SHP77 treated with DMSO at 0.1 percent for 48 hours (cell line): ENCODE results near the gene SETD1A.
A peak's percentile ranks its signal among the peaks of the same experiment; 100 is the strongest.
"Not testable (repeated sequence)": the region's sequence is repeated elsewhere in the genome, so short reads cannot be mapped to it uniquely, and the experiment has no call there.

Source experiments
- DNase-seq: peaks from one replicate; lab custom pipeline; 2025; lab: John Stamatoyannopoulos, UW

SETD1A gene

DNA sequence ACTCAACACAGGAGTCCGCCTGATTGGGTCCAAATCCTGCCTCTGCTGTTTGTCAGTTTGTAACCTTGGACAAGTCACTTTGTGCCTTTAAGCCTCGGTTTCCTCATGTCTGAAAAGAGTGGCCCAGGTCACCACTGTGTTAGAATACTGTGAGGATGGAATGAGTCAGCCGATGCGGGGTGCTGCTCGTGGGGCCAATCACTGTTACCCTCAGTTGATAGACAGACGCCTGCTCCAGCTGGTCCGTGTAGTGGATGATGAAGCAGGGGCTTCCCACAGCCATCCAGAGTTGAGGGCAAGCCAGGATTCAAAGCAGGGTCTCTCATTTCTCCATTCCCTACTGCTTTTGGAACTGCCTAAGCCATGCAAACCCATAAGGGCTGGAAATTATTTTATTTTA lies 28.4 kb upstream of the SETD1A start:
- no peak for DNase-seq

DNA sequence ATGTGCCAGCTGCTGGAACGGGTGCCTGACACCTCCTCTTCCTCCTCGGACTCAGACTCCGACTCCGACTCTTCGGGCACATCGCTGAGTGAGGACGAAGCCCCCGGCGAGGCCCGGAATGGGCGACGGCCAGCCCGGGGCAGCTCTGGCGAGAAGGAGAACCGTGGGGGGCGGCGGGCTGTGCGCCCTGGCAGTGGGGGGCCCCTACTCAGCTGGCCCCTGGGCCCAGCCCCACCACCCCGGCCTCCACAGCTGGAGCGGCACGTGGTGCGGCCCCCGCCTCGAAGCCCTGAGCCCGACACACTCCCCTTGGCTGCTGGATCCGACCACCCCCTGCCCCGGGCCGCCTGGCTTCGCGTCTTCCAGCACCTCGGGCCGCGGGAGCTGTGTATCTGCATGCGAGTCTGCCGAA lies 27.4 kb upstream of the SETD1A start:
- no peak for DNase-seq

- no peak for DNase-seq
Measured at GRCh38 chr16:30931068-30931650, 26.4 kb upstream of the SETD1A start.

GRCh38 chr16:30934827-30935557 lies 22.6 kb upstream of the SETD1A start:
- peak; percentile 66 for DNase-seq

DNA sequence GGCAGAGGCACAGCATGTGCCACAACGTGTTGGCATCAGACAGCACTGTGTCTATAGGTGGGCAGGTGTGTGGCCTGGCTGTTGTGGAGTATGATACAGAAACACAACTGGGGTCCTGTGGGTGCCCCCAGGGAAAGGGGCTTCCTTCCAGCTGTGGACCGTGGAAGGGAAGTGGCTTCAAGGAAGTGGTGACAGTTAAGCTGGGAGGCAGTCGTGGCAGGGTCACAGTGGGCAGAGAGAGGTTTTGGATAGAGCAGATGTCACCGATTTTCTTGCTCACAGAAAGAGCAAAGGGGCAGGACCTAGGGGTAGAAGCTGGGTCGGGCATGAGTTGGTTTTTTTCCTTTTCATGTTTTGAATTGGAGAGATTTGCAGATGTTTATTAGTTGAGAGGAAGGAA lies 19.9 kb upstream of the SETD1A start:
- DNase-seq = no peak

- DNase-seq = not testable (repeated sequence)
Measured at GRCh38 chr16:30939571-30939970, 18.0 kb upstream of the SETD1A start.

GRCh38 chr16:30941600-30942425 lies 15.7 kb upstream of the SETD1A start:
- peak; percentile 74 for DNase-seq

GRCh38 chr16:30942426-30942806 lies 15.1 kb upstream of the SETD1A start:
- no peak for DNase-seq

GRCh38 chr16:30944352-30944751 lies 13.2 kb upstream of the SETD1A start:
- no peak for DNase-seq

- no peak for DNase-seq
Measured at GRCh38 chr16:30946671-30947540, 10.6 kb upstream of the SETD1A start.

DNA sequence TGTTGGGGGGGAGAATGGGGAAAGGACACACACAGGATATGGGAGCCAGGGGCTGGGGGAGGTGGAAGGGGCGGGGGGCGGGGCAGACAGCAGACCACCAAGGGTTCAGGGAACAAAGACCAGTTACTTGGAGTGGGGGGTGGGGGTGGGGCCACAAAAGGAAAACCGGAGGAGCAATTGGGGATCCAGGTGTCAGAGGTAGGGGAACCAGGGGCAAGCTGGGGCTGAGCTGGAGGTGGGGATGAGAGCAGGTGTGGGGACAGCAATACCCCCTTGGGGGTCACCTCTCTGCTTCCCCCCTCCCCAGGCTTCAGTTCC lies 10.1 kb upstream of the SETD1A start:
- no peak for DNase-seq

GRCh38 chr16:30947859-30948666 lies 9.5 kb upstream of the SETD1A start:
- peak; percentile 45 for DNase-seq

DNA sequence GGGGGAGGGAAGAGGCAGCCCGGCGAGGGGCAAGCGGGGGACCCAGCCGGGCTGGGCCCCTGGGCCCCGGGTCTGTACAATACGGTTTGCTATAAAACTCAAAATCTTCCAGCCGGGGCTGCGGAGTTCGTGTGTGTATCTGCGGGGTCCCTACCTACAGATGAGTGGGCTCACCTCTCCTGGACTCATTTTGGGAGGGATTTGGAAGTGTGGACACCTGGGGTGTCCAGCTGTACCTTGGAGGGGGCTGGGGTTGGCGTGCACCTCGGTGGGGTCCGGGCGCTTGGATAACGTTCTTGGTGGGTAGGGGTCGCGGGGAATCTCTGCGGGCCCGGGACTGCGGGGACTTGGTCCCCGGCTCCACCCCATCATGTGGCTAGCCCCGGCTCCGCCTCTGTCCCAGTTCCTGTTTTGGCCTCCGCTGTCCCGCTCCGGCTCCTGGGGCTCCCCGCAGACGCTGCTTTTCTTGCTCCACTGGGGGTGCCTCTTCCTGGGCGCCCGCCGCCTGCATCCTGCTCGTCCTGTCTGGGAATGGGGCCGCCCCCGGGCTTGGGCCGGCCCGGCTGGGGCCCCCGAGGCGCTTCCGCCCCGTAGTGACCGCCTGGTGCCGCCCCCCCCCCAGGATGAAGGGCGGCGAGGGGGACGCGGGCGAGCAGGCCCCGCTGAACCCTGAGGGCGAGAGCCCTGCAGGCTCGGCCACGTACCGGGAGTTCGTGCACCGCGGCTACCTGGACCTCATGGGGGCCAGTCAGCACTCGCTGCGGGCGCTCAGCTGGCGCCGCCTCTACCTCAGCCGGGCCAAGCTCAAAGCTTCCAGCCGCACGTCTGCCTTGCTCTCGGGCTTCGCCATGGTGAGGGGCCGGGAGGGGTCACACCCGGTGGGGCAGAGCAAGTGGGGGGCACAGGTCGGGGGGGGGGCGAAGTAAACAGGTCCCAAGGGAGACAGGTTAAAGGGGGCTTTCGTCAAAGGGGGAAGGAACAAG lies 8.6 kb upstream of the SETD1A start, which contains the start of gene ORAI3:
TSS of gene ORAI3 (plus strand) at position 402 of the 983 bp plus-strand sequence. CDS start at position 624, 222 bp downstream.
- no peak for DNase-seq

DNA sequence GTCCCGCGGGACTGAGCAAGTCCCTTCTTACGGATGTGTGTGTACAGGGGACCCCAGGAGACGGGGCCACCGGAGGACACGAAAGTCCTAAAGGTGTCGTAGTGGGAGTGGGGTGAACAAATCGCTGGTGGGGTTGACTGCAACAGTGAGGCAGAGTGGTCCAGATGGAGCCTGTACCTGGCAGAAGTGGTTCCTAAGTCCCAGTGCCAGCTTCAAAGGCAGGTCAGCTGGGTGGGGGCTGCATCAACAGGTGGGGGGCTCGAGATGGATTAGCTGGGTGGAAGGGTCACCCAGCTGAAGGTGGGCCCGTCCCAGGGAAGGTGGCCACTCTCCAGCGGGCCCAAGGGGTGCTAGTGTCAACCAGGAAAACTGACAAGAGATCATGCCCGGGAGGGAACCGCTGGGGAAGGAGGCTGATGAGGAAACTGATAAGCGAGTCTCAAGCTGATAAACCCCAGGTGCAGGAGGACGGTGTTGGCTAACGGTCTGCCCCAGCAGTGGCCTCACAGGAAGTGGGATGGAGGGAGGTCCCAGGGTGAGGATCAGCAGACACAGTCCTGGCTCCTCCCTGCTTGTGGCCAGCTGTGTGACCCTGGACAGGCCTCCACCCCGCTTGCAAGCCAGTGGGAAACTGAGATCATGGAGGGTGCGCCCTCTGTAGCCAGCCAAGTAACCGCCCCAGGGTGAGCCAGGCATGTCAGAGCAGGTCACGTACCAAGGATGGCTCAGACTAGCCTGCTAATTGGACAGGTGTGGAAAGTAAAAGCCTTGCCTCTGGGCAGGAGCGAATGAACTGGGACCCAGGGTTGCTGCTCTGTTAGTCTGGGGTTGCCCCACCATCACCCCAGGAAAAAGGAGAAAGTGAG lies 7.7 kb upstream of the SETD1A start:
- DNase-seq = peak; percentile 59

DNA sequence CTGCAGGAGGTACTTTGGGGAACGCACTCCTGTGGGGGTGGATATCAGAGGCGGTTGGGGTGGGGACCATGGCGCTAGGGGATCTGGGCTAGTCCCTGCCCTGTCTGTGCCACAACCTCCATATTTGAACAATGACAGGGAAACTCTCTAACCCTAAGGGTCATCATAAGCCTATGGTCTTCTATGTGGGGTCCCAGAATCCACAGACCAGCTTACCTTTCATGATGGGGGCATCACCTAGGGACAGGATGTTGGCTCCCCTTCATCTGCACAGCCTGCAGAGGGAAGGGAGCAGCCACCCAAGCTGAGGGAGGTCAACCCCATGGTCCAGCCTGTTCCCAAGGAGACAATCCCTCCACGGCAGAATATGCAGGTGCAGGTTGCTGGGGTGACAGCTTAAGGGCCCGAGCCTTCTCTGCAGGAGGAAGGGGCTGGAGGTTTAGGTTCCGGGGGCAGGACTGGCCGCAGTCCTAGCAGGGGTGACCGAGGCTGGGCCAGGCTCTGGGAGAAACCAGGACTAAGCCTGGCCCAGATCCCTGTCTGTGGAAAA lies 7.0 kb upstream of the SETD1A start:
- no peak for DNase-seq

DNA sequence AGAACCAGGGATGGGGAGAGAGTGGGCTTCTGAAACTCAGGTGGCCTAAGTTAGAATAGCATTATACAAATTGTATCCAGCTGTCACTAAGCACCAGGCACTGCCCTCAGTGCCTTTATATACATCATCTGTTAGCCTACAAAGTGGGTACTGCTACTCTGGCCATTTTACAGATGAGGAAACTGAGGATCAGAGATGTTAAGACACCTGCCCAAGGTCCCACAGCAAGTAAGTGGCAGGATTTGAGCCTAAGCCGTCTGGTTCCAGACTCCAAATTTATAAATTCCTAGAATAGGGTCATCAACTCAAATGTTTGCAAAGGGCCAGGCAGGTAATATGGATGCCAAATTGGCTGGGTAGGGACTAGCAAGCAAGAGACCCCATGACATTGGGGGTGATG lies 6.4 kb upstream of the SETD1A start:
- DNase-seq = no peak

- no peak for DNase-seq
Measured at GRCh38 chr16:30951750-30952149, 5.8 kb upstream of the SETD1A start.

DNA sequence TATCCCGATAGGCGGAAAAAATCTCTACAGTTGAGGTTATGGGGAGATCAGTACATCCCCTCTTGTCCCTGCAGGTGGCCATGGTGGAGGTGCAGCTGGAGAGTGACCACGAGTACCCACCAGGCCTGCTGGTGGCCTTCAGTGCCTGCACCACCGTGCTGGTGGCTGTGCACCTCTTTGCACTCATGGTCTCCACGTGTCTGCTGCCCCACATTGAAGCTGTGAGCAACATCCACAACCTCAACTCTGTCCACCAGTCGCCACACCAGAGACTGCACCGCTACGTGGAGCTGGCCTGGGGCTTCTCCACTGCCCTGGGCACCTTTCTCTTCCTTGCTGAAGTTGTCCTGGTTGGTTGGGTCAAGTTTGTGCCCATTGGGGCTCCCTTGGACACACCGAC lies 4.4 kb upstream of the SETD1A start:
- DNase-seq = no peak
